ENCODE measurements around the gene RNF19B. TPM values are rescaled to one million over a fixed set of nuclear protein-coding genes. Genes with fewer than 3 reads are reported as not detected.

The RNF19B gene
- total and polyA plus RNA-seq, 2 of the 8 experiments (the other 6 are each of a cell fraction or from before 2014, with no cell fraction given) = 9.2 to 11.2 TPM

- no peak overlapping the region for H3K4me3 ChIP-seq (ENCODE audit: extremely low read depth in 1 of 4, insufficient read depth in 2 of 4, low read depth in 3 of 4, low read length in 4 of 4)
- no peak overlapping the region for H3K9ac ChIP-seq (replicated peaks in 1 of 4; ENCODE audit: extremely low read depth in 1 of 4, low read depth in 3 of 4, low read length in 3 of 4)
- H3K36me3 ChIP-seq (ENCODE audit: control insufficient read depth in 2 of 4, insufficient read depth in 4 of 4, low read length in 3 of 4) = peaks cover 0 to 9% (median 2%) of the 10 kb centered on the region in 4 experiments; a peak in 5 of 8 replicates
- no peak overlapping the region for H2AFZ ChIP-seq (ENCODE audit: low read length)
- H2BK20ac ChIP-seq (ENCODE audit: low read length) = no peak overlapping the region
- no peak overlapping the region for H2BK120ac ChIP-seq (replicated peaks; ENCODE audit: low read depth, low read length)
- no peaks in the 10 kb centered on the region; the same call in 1 of the 2 replicates for H3K79me1 ChIP-seq (ENCODE audit: low read depth, low read length)
- no peaks in the 10 kb centered on the region for H3K27me3 ChIP-seq (replicated peaks in 1 of 4; ENCODE audit: control insufficient read depth in 3 of 4, extremely low read depth in 1 of 4, insufficient read depth in 3 of 4, low read length in 3 of 4)
- H3K18ac ChIP-seq (ENCODE audit: extremely low read depth, low read length) = no peak overlapping the region
- peaks cover 0 to 2% of the 10 kb centered on the region in 2 experiments for H4K20me1 ChIP-seq (replicated peaks in 1 of 2; ENCODE audit: control insufficient read depth in 1 of 2, insufficient read depth in 2 of 2, low read length in 2 of 2)
- H3K56ac ChIP-seq (replicated peaks; ENCODE audit: insufficient read length, low read depth, low read length) = no peak overlapping the region
- H4K8ac ChIP-seq (ENCODE audit: extremely low read depth, insufficient read depth, low read length) = no peak overlapping the region
- 88% methylated on average over 1 of the region's 1 CpG; no CpG with 5 or more reads in 1 of the 2 experiments for WGBS, 2 experiments (ENCODE audit: extremely low coverage in 1 of 2, insufficient coverage in 1 of 2, insufficient read length in 1 of 2, insufficient replicate concordance in 2 of 2, low coverage in 1 of 2, low lambda C conversion rate in 2 of 2, missing lambda C conversion rate in 1 of 2)
- no peak overlapping the region for H2BK12ac ChIP-seq (ENCODE audit: low read depth, low read length)
- no peak overlapping the region for H3K14ac ChIP-seq (ENCODE audit: insufficient read length)
- H2AK5ac ChIP-seq (ENCODE audit: low read depth, low read length) = no peak overlapping the region
- H3K23ac ChIP-seq (ENCODE audit: insufficient read length) = no peak overlapping the region
- DNase-seq (ENCODE audit: low read depth in 1 of 2, low spot score in 2 of 2) (no peak), FAIRE-seq (no peak)
- POLR2A ChIA-PET (ENCODE audit: partially characterized antibody) = interaction anchor here (1.6 kb wide), 1 partner anchor 32 kb away, joined by 4 read pairs; no protein-coding TSS in a partner anchor
- H3K4ac ChIP-seq (replicated peaks; ENCODE audit: insufficient read length, low read depth, low read length) = no peak overlapping the region
- CTCF ChIA-PET (ENCODE audit: partially characterized antibody) = interaction anchor here (1.1 to 2.3 kb wide), 3 partner anchors 13 to 58 kb away, joined by 3 to 9 read pairs (median 3); no protein-coding TSS in a partner anchor
- 0 out of 4 replicates have a peak, but pooled peaks cover 0 to 2% of the 10 kb centered on the region in 2 experiments for H3K79me2 ChIP-seq (ENCODE audit: control insufficient read depth in 1 of 2, insufficient read depth in 2 of 2, low read length in 2 of 2)
- H4K91ac ChIP-seq (replicated peaks; ENCODE audit: insufficient read length, low read length) = no peak overlapping the region
- no peak overlapping the region for H4K5ac ChIP-seq (ENCODE audit: insufficient read length, low read depth, low read length)
- H2BK15ac ChIP-seq (ENCODE audit: low read length) = no peak overlapping the region
- no peaks in the 10 kb centered on the region for H3K9me3 ChIP-seq (ENCODE audit: insufficient read depth in 2 of 2, low read depth in 1 of 2, low read length in 1 of 2)
- no peak overlapping the region for H2BK5ac ChIP-seq (ENCODE audit: low read depth, low read length)
- TF ChIP-seq RAD21 (IDR thresholded peaks at IDR 0.05 in 1 of 2, conservative IDR thresholded peaks at IDR 0.05 in 1 of 2; ENCODE audit: low read depth in 2 of 2, low read length in 2 of 2) (no peak), BCL11A (IDR thresholded peaks at IDR 0.05; ENCODE audit: low read depth in 2 of 2, low read length in 2 of 2) (no peak), BRCA1 (IDR thresholded peaks at IDR 0.05; ENCODE audit: low read depth, low read length) (no peak), SUZ12 (IDR thresholded peaks at IDR 0.05; ENCODE audit: low read length) (no peak), HDAC6 (IDR thresholded peaks at IDR 0.05; ENCODE audit: low read depth, low read length) (no peak), POU5F1 (IDR thresholded peaks at IDR 0.05; ENCODE audit: low read depth, low read length) (no peak), TAF7 (optimal IDR thresholded peaks at IDR 0.05; ENCODE audit: borderline replicate concordance, low read depth, low read length) (no peak), HDAC2 (IDR thresholded peaks at IDR 0.05; ENCODE audit: borderline replicate concordance in 1 of 2, low read depth in 2 of 2, low read length in 2 of 2) (no peak), CBX5 (IDR thresholded peaks at IDR 0.05; ENCODE audit: low read depth, low read length) (no peak), POLR2A (IDR thresholded peaks at IDR 0.05; ENCODE audit: control extremely low read depth in 1 of 2, low read depth in 2 of 2, low read length in 2 of 2) (no peak)
- no peaks in the 10 kb centered on the region; a peak in 1 of 7 replicates for H3K4me1 ChIP-seq (replicated peaks in 1 of 4; ENCODE audit: control insufficient read depth in 3 of 4, insufficient read depth in 4 of 4, low read length in 3 of 4)
- no peaks in the 10 kb centered on the region for H3K23me2 ChIP-seq (ENCODE audit: low read depth, low read length)
- no peak overlapping the region for H3K27ac ChIP-seq (ENCODE audit: low read depth, low read length)
- H3K4me2 ChIP-seq (ENCODE audit: insufficient read depth in 1 of 2, low read depth in 2 of 2, low read length in 2 of 2) = no peak overlapping the region
These were observed 15.7 kb downstream of the RNF19B start for GRCh38 chr1:32948905-32949304.
